HL-60/S4 (cell line): Measurements from ENCODE around the gene ZBTB42.
"Not testable (repeated sequence)": the region's sequence is repeated elsewhere in the genome, so short reads cannot be mapped to it uniquely, and the experiment has no call there.

ENCODE experiments used
- in situ Hi-C: fragments of 300-500 bp; cut with MboI; formaldehyde crosslinking; loops from 2 replicates; pipeline ENCODE4 v1.14.3; 2022; ENCODE audit warnings: low sequenced_read_pairs

ZBTB42 gene

DNA sequence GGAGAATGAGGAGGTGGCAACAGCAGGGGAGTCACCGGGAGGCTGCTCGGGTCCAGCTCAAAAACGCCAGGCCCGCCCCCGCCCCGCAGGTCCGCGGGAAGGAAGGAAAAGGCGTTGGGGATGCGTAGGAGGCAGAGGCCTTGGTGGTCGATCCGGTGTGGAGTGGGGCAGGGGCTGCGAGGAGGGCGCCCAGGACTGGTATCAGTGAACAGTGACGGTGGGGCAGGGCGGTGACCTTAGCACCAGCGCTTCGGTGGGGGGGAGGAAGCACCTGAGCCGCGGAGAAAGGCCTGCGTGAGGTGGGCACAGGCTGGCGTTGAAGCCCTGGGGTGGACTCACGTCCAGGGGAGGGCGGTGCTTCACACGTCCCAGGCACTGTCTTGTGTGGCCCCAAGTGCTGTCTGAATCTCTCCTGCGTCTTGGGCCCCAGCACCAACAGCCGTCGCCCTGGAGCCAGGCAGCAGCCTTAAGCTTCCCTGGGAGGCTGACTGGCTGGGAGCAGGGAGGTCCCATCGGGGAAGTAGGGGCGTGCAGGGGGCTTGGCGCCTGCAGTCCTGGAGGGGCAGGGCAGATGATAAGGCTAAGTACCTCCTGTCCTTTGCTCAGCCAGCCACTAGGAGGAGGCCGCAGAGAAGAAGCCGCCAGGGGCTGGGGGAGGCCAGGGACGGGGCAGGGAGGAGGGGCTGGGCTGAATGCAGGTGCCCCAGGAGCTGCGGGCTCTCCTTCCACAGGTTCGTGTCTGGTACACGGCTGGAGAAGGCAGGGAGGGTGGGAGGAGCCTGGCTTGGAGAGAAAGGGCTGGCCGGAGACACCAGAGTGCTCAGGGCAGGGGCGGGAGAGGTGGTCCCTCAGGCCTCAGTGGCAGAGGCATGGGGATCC lies 26.5 kb downstream of the ZBTB42 start:
- in situ Hi-C loops, result no loop called here

DNA sequence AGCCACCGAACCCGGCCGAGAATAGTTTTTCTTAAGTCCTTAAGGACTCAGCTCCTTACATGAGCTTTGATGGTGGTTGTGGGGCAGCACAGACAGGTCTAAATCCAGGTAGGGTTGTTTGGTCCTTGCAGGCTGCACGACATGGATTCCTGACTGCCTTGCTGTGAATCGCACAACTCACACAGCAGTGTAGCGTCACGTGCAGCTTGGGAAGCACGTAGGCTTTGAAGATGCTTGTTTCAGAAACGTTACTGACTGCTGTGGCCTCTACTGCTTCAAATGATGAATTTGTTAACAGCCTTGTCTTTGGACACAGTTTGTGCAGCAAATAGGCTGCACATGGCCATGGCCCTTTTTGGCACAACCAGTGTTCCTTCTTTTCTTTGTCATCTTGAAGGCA lies 29.9 kb downstream of the ZBTB42 start:
- in situ Hi-C loops, result no loop called here

DNA sequence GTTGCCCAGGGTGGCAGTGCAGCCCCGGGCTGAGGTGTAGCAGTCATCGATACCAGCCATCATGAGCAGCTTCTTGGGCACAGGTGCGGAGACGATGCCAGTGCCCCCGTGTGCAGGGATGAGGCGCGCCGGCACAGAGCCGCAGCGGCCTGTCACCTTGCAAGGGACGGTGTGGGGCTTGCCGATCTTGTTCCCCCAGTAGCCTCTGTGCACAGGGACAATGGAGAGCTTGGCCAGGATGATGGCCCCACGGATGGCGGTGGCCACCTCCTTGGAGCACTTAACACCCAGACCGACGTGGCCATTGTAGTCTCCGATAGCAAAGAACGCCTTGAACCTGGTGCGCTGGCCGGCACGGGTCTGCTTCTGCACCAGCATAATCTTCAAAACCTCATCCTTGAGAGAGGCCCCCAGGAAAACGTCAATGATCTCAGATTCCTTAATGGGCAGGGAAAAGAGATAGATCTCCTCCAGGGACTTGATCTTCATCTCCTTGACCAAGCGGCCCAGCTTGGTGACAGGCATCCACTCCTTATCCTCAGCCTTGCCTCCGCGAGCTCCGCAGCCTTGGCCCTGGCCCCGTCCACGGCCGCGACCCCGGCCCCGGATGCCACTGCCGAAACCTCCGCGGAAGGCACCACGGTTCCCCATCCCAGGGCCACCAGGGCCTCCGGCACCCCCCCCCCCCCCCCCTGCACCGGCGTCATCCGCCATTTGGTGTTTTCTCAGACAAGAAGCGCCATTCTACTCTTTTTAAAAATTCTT lies 35.5 kb downstream of the ZBTB42 start:
- in situ Hi-C loops, result not testable (repeated sequence)

DNA sequence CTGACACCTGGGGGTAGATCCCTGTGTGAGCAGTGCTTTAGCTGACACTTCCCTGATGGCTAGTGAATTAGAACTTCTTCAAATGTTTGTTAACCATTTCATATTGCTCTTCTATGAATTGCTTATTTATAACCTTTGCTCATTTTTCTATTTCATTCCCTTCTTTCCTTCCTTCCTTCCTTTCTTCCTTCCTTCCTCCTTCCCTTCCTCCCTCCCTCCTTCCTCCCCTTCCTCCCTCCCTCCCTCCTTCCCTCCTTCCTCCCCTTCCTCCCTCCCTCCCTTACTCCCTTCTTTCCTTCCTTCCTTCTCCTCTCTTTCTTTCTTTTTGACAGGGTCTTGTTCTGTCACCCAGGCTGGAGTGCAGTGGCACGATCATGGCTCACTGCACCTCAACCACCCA lies 40.8 kb downstream of the ZBTB42 start:
- in situ Hi-C loops, result no loop called here

DNA sequence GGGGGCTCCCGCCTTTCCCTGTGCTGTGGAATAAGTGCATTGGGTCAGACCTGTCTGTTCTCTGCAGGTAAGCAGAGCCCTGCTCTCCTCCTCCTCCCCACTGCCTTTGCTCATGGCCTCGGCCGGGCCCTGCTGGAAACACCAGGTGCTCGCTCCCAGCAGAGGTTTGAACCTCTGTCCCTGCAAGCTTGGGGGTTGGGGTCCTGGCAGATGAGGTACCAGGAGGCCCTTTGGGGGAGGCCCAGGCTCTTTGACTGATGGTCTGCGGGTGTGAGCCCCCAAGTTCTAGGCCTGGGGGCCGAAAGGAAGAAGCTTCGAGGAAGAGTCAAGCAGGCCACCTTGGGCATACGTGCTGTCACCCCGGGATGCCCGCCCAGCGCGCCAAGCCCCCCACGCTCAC lies 42.1 kb downstream of the ZBTB42 start:
- in situ Hi-C loops, result no loop called here

DNA sequence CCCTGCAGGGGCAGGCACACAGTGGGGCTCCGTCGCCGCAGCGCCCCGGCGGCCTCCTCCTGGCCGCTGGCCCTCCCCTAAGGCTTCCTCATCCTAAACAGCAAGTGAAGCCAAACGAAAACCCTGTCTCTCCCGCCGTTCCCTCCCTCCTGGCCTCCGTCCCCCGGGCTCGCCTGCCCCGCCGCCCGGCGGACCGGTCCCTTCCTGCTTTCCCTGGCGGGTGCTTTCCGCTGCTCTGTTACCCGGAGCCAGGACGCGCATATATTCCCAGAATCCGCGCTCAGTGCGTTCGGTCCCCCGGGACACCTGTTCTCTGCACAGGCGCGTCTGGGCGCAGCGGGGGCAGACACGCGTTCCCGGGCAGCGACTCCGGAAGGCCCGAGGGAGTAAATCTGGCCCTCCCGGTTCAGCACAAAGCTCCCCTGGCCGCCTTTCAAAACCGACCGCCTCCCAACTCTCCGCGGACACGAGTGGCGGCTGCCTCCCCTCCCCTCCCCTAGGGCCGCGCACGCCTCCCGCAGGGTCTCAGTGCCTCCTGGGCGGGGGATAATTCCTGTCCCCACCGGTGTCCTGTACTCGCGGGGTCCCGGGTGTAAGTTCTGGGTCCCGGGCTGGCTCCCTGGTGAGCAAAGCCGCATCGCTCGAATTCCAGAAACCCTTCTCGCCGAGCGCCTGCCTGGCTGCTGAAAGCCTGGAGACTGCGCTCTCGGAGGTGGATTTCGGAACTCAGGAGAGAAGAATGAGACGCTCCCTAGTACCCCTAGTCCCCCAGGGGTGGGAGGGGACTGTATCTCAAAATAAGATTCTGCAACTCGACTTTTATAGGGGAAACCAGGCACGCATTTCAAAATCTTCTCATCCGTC lies 42.8 kb downstream of the ZBTB42 start:
- in situ Hi-C loops, result no loop called here

DNA sequence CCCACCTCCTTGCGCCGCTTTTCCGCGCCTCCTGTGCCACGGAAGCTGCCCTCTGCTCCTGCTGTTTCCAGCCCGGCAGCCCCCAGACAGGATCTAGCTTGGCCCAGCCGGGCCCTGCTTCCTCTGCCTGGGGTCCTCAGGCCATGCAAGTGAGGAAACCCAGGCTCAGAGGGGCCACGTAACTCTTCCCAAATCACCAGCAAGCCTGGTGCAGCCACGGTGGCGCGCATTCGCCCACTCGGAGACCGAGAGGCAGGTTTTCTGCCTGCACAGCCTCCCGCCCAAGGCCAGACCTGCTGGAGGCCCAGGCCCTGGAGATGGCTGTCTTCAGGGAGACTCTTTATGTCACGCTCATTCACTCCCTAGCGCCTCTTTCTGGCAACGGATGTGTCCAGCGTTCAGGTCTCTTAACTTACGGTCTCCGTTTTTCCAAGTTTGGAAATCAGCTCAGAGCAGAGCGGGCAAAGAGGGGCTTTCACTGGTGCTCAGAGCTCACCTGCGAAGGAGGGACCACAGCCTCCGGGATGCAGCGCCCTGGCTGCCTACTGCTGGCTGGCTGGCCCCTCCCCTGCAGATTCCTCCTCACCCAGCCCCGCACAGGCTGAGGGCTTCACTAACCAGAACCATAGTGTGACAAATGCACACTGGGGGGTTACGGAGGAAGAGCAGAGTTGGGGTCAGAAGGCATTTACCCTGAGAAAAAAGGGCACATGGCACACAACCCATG lies 43.6 kb downstream of the ZBTB42 start:
- in situ Hi-C loops, result no loop called here

DNA sequence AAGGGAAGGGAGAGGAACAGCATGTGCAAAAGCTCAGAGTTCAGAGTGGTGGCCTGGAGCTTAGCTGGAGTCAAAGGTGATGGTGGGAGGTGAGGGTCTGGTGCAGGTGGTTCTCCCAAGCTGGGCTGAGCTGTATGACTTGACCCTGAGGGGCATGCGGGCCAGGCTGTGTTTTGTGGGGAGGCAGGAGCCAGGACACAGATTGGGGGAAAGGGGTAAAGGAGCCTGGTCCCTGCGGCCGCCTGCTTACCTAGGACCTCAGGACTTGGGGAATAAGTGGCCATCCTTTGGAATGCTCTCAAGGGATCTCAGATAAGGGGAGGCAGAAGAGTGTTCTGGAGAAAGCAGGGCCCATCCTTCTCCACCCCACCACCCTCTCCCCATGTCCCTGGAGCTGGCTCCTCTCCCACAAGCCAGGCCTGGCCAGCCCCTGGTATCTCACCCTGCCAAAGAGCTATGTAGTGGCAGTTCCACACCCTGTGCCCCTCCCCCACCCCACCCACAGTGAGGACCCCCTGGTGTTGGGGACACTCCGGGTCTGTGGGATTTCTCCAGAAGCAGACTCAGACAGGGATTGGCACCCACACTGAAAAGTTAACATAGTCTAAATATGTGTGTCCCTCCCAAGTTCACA lies 44.2 kb downstream of the ZBTB42 start:
- in situ Hi-C loops, result no loop called here

DNA sequence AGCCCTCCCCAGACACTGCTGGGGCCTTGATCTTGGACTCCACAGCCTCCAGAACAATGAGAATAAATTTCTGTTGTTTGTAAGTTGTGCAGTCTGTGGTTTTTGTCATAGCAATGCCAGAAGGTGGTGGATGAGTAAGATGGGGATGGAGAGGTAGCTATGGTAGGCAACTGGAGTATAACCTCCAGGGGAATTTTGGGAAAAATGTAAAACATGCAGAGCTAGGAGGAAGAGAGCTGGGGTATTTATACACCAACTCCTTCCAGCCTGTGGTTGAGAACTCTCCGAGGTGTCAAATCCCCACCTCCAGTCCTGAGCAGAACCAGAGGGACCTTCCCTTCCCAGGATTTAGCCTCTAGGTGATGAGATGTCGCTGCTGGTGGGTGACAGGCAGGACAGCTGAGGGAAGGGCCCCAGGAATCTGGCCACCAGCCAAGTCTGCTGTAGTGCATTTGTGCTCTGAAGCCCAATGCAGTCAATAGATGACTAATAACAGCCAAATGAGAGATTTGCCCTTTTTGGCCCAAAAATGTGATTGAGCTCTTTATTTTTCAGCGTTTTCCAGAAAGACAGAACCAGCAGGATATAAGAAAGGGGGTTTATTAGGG lies 45.0 kb downstream of the ZBTB42 start:
- in situ Hi-C loops, result no loop called here

DNA sequence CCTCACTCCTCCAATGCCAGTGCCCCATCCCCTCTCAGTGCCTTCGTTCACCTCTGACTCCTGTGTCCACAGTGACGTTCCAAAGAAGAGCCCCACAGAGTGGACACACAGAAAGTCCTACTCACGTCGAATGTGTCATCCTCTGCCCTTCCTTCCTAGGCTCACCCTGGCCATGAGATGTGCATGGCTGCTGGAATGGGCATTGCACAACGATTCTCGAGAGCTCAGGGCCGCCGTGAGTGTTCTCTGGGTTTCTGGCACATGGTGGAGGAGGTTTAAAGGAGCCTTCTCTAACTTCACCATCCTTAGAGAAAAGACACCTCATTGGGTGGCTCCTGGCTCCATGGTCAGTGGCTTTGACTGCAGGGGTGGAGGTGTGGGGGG lies 51.4 kb downstream of the ZBTB42 start:
- in situ Hi-C loops, result no loop called here
